Hematopoietic multipotent progenitor cell treated with erythropoietin and hydrocortisone succinate and interleukin-3 and kit ligand, for 8 days (in vitro differentiated cells): ENCODE data around the gene PRICKLE1.
A peak's percentile ranks its signal among the peaks of the same experiment; 100 is the strongest.

Source experiments
- DNase-seq: peaks from one replicate; pipeline ENCODE4 v3.0.0-alpha.2; 2015

PRICKLE1 gene

DNA sequence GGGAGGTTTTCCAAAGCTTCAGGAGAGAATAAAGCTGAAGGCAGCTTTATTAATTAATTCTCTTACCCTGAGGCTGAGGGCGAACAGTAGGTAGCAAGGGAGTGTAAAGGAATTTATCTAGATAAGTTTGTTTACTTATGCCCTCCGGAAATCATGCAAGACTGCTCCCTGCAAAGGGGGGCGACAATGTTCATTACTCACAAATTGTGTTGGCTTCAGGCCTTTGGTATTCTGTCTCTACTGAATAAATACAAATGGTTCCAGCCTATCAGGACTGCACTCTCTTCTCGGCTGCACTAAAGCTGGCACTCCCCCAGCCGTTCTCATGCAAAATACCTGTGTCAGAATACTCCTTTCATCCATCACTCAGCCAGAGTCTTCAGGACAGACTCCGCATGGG lies 142.8 kb downstream of the PRICKLE1 start:
- no peak for DNase-seq

- DNase-seq = no peak
Measured at GRCh38 chr12:42445891-42446290, 143.7 kb downstream of the PRICKLE1 start.

DNA sequence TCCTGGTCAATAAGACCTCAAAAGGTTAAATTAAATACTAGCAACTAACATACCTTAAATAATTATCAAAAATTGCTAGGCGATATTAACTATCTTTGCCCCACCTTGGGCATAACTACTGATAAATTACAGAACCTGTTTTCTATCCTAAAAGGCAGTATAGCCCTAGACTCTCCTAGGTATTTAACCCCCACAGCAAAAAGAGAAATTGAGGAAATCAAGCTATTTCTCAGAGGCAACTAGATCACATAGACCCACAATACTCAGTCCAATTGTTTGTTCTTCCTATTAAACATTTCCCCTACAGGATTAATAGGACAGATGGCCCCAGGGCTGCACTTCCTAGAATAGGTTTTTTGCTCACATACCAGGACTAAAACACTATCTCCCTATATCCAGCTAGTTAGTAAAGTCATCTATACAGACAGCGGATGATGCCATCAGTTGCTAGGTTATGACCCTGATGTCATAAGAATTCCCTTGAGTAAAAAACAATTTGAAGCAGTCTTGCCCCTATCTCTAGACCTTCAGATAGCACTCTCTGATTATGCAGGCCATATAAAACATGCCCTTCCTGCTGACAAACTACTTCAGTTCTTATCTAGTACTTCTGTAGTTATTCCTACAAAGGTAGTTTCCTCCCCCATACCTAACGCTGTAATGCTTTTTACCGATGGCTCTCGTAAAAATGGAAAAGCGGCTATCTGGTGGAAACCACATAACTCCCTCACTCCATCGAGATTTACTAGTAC lies 145.2 kb downstream of the PRICKLE1 start:
- DNase-seq = no peak

DNA sequence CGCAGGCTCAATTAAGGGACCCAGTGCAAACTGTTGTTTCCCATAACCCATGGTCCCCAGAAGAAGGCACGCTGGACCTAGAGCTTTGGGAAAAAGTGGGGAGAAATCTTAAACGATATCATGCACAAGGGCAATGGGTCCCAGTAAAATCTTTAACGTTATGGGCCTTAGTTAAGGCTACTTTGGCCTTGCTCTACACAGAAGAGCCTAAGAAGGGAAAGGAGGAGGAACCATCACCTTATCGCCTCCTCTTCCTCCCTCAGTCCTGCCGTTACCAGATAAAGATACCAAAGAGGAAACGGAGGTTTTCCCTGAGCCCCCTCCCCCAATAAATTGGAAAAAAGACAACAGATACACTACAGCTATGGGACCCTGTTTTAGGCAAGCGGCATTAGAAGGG lies 146.7 kb downstream of the PRICKLE1 start:
- no peak for DNase-seq

- no peak for DNase-seq
Measured at GRCh38 chr12:42442311-42442759, 147.2 kb downstream of the PRICKLE1 start.

DNA sequence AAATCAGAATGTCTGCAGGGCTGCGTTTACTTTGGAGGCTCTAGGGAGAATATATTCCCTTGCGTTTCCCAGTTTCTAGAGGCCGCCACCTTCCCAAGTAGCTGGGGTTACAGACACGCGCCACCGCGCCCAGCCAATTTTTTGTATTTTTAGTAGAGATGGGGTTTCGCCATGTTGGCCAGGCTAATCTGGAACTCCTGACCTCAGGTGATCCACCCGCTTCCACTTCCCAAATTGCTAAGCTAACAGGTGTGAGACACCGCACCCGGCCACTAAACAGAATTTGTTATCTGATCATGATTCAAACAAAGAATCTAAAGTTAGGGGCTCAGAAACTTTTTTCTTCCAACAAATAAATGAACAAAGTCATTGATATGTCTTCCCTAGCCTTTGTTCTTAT lies 148.9 kb downstream of the PRICKLE1 start:
- no peak for DNase-seq

GRCh38 chr12:42432517-42433140 lies 156.9 kb downstream of the PRICKLE1 start:
- DNase-seq = no peak

DNA sequence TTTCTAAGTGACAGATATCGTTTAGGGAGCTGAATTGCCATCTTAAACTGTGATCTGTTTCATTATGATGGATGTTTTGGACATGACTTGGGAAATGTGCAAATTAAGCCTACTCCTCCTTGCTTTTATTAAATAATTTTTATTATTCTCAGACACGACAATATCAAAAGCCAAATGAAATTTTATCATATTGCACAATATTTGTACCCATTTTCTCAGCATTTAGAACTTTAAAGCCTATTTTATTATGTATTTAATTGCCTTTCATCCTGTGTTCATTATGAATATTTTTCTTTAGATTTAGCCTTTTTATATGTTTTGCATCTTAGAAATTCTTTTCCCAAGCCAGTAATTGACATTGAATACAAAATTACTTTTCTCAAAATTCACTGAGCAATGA lies 160.7 kb downstream of the PRICKLE1 start:
- DNase-seq = no peak

- peak; percentile 26 for DNase-seq
Measured at GRCh38 chr12:42426746-42427145, 162.8 kb downstream of the PRICKLE1 start.

- no peak for DNase-seq
Measured at GRCh38 chr12:42422785-42423184, 166.8 kb downstream of the PRICKLE1 start.

- peak; percentile 46 for DNase-seq
Measured at GRCh38 chr12:42421844-42422779, 167.4 kb downstream of the PRICKLE1 start.

- peak; percentile 14 for DNase-seq
Measured at GRCh38 chr12:42420395-42420794, 169.2 kb downstream of the PRICKLE1 start.

- peak; percentile 15 for DNase-seq
Measured at GRCh38 chr12:42410340-42410739, 179.2 kb downstream of the PRICKLE1 start.

- no peak for DNase-seq
Measured at GRCh38 chr12:42409471-42409870, 180.1 kb downstream of the PRICKLE1 start.

GRCh38 chr12:42407306-42407705 lies 182.2 kb downstream of the PRICKLE1 start:
- DNase-seq = no peak
